Measurements from ENCODE around the gene PRLH. TPM values are rescaled to one million over a fixed set of nuclear protein-coding genes. Genes with fewer than 3 reads are reported as not detected.

PRLH gene, protein sequence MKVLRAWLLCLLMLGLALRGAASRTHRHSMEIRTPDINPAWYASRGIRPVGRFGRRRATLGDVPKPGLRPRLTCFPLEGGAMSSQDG
- polyA plus RNA-seq (2013, experiment 1 of 2): not detected
- polyA plus RNA-seq (2013, experiment 2 of 2): not detected

GRCh38 chr2:237566401-237567235, at the start of gene PRLH:
TSS of gene PRLH (plus strand) at chr2:237566574. CDS start at chr2:237566574, 0 bp downstream.
- no peak within 1 kb of the TSS for H3K27ac ChIP-seq (replicated peaks; ENCODE audit: low read length)
- H3K4ac ChIP-seq (ENCODE audit: low read length): no peak within 1 kb of the TSS
- H2AFZ ChIP-seq (ENCODE audit: low read length): no peak within 1 kb of the TSS
- H3K4me3 ChIP-seq (ENCODE audit: low read length in 2 of 2): peak within 1 kb of the TSS in 1 of 2 donors; percentile 33
- H2AK5ac ChIP-seq (ENCODE audit: low read depth, low read length): no peak within 1 kb of the TSS
- H3K9ac ChIP-seq (ENCODE audit: low read depth, low read length, poor library complexity): peak within 1 kb of the TSS; percentile 53
- no CpG with 5 or more reads among the region's 32 CpGs for WGBS, 2 donors (ENCODE audit: extremely low coverage in 2 of 2, insufficient read length in 2 of 2, insufficient replicate concordance in 1 of 2)
- peak within 1 kb of the TSS; percentile 54 for H3K18ac ChIP-seq (ENCODE audit: low read length)
- H2BK120ac ChIP-seq (ENCODE audit: low read depth, low read length): no peak within 1 kb of the TSS
- peak within 1 kb of the TSS; percentile 69 for H4K91ac ChIP-seq (ENCODE audit: low read depth, low read length, poor library complexity)
- H3K4me1 ChIP-seq (ENCODE audit: control insufficient read depth in 2 of 2, insufficient read depth in 1 of 2, low read depth in 1 of 2, low read length in 2 of 2): no peaks in the 10 kb centered on the region
- no peak for DNase-seq (ENCODE audit: low spot score)
- H2BK12ac ChIP-seq (ENCODE audit: low read length): no peak within 1 kb of the TSS
- H3K36me3 ChIP-seq (replicated peaks in 1 of 2; ENCODE audit: control insufficient read depth in 2 of 2, insufficient read depth in 2 of 2, low read length in 2 of 2): no peaks in the 10 kb centered on the region
- H3K14ac ChIP-seq (ENCODE audit: low read length): peak within 1 kb of the TSS; percentile 79
- H2BK15ac ChIP-seq (ENCODE audit: low read length): no peak within 1 kb of the TSS
- H3K23ac ChIP-seq (ENCODE audit: low read depth, low read length, poor library complexity): peak within 1 kb of the TSS; percentile 81
- H4K8ac ChIP-seq (ENCODE audit: low read depth, low read length): peak within 1 kb of the TSS; percentile 0
- no peak within 1 kb of the TSS for H2BK5ac ChIP-seq (ENCODE audit: low read length)
- no peak within 1 kb of the TSS for H3K4me2 ChIP-seq (ENCODE audit: insufficient read depth, low read length, poor library complexity, severe bottlenecking)
- H3K27me3 ChIP-seq (ENCODE audit: control insufficient read depth in 3 of 3, insufficient read depth in 3 of 3, low read depth in 1 of 3, low read length in 3 of 3): peaks cover 0 to 7% (median 2%) of the 10 kb centered on the region in 3 experiments
- H3K79me1 ChIP-seq (ENCODE audit: low read depth, low read length): peaks cover 1% of the 10 kb centered on the region
- peaks cover 0 to 8% of the 10 kb centered on the region in 2 donors for H3K9me3 ChIP-seq (replicated peaks in 1 of 2; ENCODE audit: control insufficient read depth in 2 of 2, insufficient read depth in 1 of 2, low read depth in 1 of 2, low read length in 2 of 2)

GRCh38 chr2:237517163-237517562, 49.2 kb upstream of the PRLH start:
- DNase-seq (ENCODE audit: low spot score): no peak
- H3K9me3 ChIP-seq (replicated peaks in 1 of 2; ENCODE audit: control insufficient read depth in 2 of 2, insufficient read depth in 1 of 2, low read depth in 1 of 2, low read length in 2 of 2): no peaks in the 10 kb centered on the region
- no peak overlapping the region for H2BK12ac ChIP-seq (ENCODE audit: low read length)
- H2BK5ac ChIP-seq (ENCODE audit: low read length): no peak overlapping the region
- H3K18ac ChIP-seq (ENCODE audit: low read length): no peak overlapping the region
- no peak overlapping the region for H4K8ac ChIP-seq (ENCODE audit: low read depth, low read length)
- WGBS, 2 donors (ENCODE audit: extremely low coverage in 2 of 2, insufficient read length in 2 of 2, insufficient replicate concordance in 1 of 2): 100% methylated on average over 1 of the region's 4 CpGs; no CpG with 5 or more reads in 1 of the 2 donors
- H3K4me3 ChIP-seq (ENCODE audit: low read length in 2 of 2): no peak overlapping the region
- H3K36me3 ChIP-seq (replicated peaks in 1 of 2; ENCODE audit: control insufficient read depth in 2 of 2, insufficient read depth in 2 of 2, low read length in 2 of 2): no peaks in the 10 kb centered on the region
- H3K23ac ChIP-seq (ENCODE audit: low read depth, low read length, poor library complexity): no peak overlapping the region
- H3K4ac ChIP-seq (ENCODE audit: low read length): no peak overlapping the region
- H2BK15ac ChIP-seq (ENCODE audit: low read length): no peak overlapping the region
- H3K27ac ChIP-seq (replicated peaks; ENCODE audit: low read length): no peak overlapping the region
- no peak overlapping the region for H4K91ac ChIP-seq (ENCODE audit: low read depth, low read length, poor library complexity)
- no peaks in the 10 kb centered on the region for H3K4me1 ChIP-seq (ENCODE audit: control insufficient read depth in 2 of 2, insufficient read depth in 1 of 2, low read depth in 1 of 2, low read length in 2 of 2)
- no peak overlapping the region for H2AK5ac ChIP-seq (ENCODE audit: low read depth, low read length)
- H3K27me3 ChIP-seq (ENCODE audit: control insufficient read depth in 3 of 3, insufficient read depth in 3 of 3, low read depth in 1 of 3, low read length in 3 of 3): peaks cover 0 to 4% (median 0%) of the 10 kb centered on the region in 3 experiments
- no peak overlapping the region for H2BK120ac ChIP-seq (ENCODE audit: low read depth, low read length)
- H2AFZ ChIP-seq (ENCODE audit: low read length): no peak overlapping the region
- H3K14ac ChIP-seq (ENCODE audit: low read length): no peak overlapping the region
- no peak overlapping the region for H3K4me2 ChIP-seq (ENCODE audit: insufficient read depth, low read length, poor library complexity, severe bottlenecking)
- no peak overlapping the region for H3K9ac ChIP-seq (ENCODE audit: low read depth, low read length, poor library complexity)
- H3K79me1 ChIP-seq (ENCODE audit: low read depth, low read length): no peaks in the 10 kb centered on the region

GRCh38 chr2:237517990-237518389, 48.4 kb upstream of the PRLH start:
- peaks cover 0 to 4% (median 0%) of the 10 kb centered on the region in 3 experiments for H3K27me3 ChIP-seq (ENCODE audit: control insufficient read depth in 3 of 3, insufficient read depth in 3 of 3, low read depth in 1 of 3, low read length in 3 of 3)
- H3K9ac ChIP-seq (ENCODE audit: low read depth, low read length, poor library complexity): peak overlapping the region; percentile 15
- no peak overlapping the region for H2BK12ac ChIP-seq (ENCODE audit: low read length)
- no peak overlapping the region for H4K8ac ChIP-seq (ENCODE audit: low read depth, low read length)
- H3K14ac ChIP-seq (ENCODE audit: low read length): no peak overlapping the region
- H2BK15ac ChIP-seq (ENCODE audit: low read length): no peak overlapping the region
- no peak overlapping the region for H3K4ac ChIP-seq (ENCODE audit: low read length)
- H3K36me3 ChIP-seq (replicated peaks in 1 of 2; ENCODE audit: control insufficient read depth in 2 of 2, insufficient read depth in 2 of 2, low read length in 2 of 2): no peaks in the 10 kb centered on the region
- H3K4me1 ChIP-seq (ENCODE audit: control insufficient read depth in 2 of 2, insufficient read depth in 1 of 2, low read depth in 1 of 2, low read length in 2 of 2): no peaks in the 10 kb centered on the region
- no peak overlapping the region for H2BK5ac ChIP-seq (ENCODE audit: low read length)
- H3K79me1 ChIP-seq (ENCODE audit: low read depth, low read length): no peaks in the 10 kb centered on the region
- no peak overlapping the region for H2AK5ac ChIP-seq (ENCODE audit: low read depth, low read length)
- DNase-seq (ENCODE audit: low spot score): no peak
- H3K27ac ChIP-seq (replicated peaks; ENCODE audit: low read length): no peak overlapping the region
- no peak overlapping the region for H2BK120ac ChIP-seq (ENCODE audit: low read depth, low read length)
- H4K91ac ChIP-seq (ENCODE audit: low read depth, low read length, poor library complexity): no peak overlapping the region
- H3K4me2 ChIP-seq (ENCODE audit: insufficient read depth, low read length, poor library complexity, severe bottlenecking): no peak overlapping the region
- H3K18ac ChIP-seq (ENCODE audit: low read length): no peak overlapping the region
- H3K4me3 ChIP-seq (ENCODE audit: low read length in 2 of 2): peak overlapping the region in 1 of 2 donors; percentile 20
- no peaks in the 10 kb centered on the region for H3K9me3 ChIP-seq (replicated peaks in 1 of 2; ENCODE audit: control insufficient read depth in 2 of 2, insufficient read depth in 1 of 2, low read depth in 1 of 2, low read length in 2 of 2)
- no peak overlapping the region for H3K23ac ChIP-seq (ENCODE audit: low read depth, low read length, poor library complexity)
- WGBS, 2 donors (ENCODE audit: extremely low coverage in 2 of 2, insufficient read length in 2 of 2, insufficient replicate concordance in 1 of 2): no CpG with 5 or more reads among the region's 1 CpG
- no peak overlapping the region for H2AFZ ChIP-seq (ENCODE audit: low read length)
